GM15510 (cell line): ENCODE data around the gene LRIG1.

Experiments
- POLR2A ChIP-seq: IDR thresholded peaks from 3 replicates; pipeline ENCODE4 v1.6.1; 2011; ENCODE audit warnings: borderline replicate concordance; ENCODE audit not compliant: insufficient read length; ENCODE audit errors: extremely low read depth

LRIG1 gene

DNA sequence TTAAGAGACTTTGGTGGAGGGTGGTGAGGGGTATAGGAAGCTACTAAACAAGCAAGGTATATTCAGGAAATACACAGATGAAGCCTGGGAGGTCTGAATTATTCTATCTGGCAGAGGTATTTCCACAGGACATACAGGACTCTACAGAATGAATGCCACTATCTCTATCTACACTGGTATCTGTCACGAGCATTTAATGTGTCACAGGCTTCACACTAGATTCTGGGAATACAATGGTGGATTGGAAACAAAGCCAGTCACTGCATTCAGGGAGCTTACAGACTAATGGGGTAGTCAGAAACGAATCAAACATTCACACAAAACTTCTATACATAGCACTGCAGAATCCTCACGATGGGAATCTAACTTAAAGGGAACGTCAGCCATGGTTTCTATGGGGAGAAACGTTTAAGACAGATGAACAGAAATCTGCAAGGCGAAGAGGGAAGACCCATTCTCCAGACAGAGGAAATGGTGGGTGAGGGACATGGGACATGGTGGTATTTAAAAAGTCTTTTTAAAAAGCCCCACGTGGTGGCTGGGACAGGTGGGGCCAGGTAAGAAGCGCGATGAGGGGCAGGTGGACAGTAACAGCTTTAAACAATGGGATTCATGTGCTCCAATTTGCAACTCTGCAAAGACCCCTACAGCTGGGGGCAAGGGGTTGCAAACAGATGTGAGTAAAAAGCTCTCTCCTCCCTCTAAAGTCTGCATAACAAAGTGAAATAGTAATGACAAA is 16.5 kb downstream of the LRIG1 start:
- no peak for TF ChIP-seq POLR2A

GRCh38 chr3:66483409-66483906 is 17.4 kb downstream of the LRIG1 start:
- TF ChIP-seq POLR2A, result no peak

DNA sequence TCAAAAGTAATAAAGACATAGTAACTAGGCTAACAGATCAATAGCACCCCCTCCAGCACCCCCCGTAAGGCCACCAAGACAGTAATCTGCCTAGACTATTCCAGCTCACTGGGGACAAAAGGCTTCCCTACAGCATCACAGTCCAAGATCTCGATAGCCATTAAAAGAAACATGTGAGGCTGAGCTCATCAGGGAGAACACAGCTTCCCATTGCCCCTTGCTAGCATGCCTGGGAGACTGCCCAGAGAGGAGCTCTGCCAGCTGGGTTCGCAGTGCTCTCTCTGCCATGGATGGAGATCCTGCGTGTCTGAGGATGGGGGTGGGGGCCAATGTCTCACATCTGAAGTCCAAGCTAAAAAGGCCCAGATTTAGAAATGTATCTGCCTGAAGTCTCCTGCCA is 17.8 kb downstream of the LRIG1 start:
- TF ChIP-seq POLR2A, result no peak

- TF ChIP-seq POLR2A, result no peak
Observed at GRCh38 chr3:66482018-66482404, 18.8 kb downstream of the LRIG1 start.

- TF ChIP-seq POLR2A, result no peak
Observed at GRCh38 chr3:66481071-66482017, 19.5 kb downstream of the LRIG1 start.

DNA sequence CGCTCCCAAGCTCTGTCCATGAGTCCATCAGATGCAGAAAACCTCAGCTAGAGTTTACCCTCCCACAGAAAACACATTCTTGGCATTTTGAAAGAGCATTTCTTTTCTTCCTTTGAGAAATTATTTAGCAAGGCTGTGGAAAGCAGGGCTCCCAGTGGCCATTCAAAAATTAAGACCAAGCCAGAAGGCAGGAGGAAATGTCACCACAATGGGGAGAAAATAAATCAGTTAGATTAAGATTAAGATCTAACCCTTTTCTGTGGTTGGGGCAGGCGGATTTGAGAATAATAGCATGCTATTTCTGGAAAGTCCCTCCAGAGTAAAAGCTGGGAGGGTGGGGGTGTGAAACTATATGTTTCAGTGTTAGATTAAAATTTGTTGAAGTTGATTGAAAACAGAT is 20.2 kb downstream of the LRIG1 start:
- no peak for TF ChIP-seq POLR2A

- TF ChIP-seq POLR2A, result no peak
Observed at GRCh38 chr3:66479532-66479947, 21.3 kb downstream of the LRIG1 start.

DNA sequence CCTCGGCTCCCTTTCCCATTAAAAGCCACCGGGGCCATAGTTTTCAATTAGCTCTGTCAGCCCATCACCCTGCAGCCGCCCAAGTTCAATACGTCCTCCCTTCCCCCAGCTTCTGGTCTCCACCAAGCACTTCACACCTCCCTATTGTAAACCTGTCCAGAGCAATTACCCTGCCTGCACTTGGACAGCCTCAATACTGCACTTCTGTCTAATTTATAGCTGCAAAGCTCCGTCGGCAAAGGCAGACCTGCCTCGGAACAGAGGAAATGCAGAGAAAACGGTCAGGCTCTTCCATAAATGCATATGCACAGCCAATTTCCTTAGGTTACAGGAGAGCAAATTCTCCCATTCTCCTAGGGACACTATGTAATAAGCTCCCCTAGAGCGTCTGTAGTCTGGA is 21.9 kb downstream of the LRIG1 start:
- TF ChIP-seq POLR2A, result no peak

DNA sequence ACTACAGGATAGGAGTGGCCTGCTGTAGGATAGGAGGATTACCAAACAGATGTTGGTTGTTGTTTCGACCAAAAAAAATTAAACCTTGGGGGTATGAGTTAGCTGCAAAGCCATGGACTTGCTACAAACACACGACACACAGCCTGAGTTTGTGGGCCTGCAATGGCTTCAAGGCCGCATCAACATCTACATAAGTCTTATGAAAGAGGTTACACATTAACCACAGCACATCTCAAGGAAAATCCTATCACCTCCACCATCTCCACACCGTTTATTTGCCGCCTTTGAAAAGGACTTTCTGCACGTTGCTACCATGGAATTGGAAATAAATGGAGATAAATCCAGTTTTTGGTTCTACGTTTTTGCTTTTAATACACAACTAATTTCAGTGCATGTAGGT is 23.0 kb downstream of the LRIG1 start:
- no peak for TF ChIP-seq POLR2A

GRCh38 chr3:66476852-66477381 is 23.9 kb downstream of the LRIG1 start:
- no peak for TF ChIP-seq POLR2A

DNA sequence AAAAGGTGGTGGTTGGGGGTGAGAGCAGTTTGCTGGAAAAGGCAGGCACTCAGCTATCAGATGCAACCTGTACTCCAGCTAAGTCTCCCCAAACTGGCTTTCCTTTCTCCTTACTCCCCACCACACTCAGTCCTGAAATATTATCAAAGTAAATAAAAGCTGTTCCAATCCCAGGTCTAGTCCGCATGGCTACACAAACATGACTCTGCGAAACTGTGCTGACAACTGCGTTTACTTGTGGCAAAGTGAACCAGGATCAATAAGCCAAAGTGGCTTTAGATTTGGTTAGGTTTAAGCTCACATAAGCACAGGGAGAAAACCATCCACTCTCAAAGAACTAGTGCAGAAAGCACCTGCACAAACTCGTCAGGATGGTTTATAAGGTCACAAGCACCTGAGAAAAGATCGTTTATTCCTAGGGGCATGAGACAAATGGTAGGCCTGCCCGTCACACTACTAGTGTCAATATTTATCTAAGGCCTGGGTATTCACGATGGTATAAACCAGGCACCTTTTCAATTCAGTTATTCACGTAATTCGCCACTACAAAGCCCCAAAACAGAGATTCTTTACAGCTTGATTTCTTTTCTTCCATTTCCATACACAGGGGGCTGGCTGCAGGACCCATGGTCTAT is 25.3 kb downstream of the LRIG1 start:
- no peak for TF ChIP-seq POLR2A

DNA sequence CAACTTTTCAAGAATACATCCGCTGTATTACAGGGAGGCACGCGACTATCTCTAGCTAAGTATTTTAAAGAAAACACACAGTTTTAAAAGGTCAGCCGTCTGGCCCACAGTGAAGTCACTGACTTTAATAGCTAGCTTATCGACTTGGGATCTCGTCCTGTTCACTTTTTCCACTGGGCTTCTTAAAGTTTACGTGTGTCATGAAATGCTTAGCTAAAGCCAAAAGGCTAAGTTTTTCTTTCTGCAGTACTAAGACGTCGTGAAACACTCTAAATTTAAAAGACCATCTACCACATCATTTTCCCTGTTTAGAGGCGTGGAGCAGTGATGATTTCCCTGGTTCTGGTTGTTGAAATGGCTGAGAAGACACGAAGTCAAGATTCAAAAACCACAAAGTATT is 27.1 kb downstream of the LRIG1 start:
- no peak for TF ChIP-seq POLR2A

- TF ChIP-seq POLR2A, result no peak
Observed at GRCh38 chr3:66473181-66473580, 27.6 kb downstream of the LRIG1 start.

- no peak for TF ChIP-seq POLR2A
Observed at GRCh38 chr3:66472313-66473134, 28.3 kb downstream of the LRIG1 start.
